HG03460 (cell line): ENCODE results near the gene ADAM22.
A peak's percentile ranks its signal among the peaks of the same experiment; 100 is the strongest.
"Not testable (repeated sequence)": the region's sequence is repeated elsewhere in the genome, so short reads cannot be mapped to it uniquely, and the experiment has no call there.

Source experiments
- ATAC-seq: cut with Tn5 transposase; IDR thresholded peaks from one replicate; pipeline ENCODE4 v1.9.1; 2021; ENCODE audit not compliant: unreplicated experiment

The ADAM22 gene, protein sequence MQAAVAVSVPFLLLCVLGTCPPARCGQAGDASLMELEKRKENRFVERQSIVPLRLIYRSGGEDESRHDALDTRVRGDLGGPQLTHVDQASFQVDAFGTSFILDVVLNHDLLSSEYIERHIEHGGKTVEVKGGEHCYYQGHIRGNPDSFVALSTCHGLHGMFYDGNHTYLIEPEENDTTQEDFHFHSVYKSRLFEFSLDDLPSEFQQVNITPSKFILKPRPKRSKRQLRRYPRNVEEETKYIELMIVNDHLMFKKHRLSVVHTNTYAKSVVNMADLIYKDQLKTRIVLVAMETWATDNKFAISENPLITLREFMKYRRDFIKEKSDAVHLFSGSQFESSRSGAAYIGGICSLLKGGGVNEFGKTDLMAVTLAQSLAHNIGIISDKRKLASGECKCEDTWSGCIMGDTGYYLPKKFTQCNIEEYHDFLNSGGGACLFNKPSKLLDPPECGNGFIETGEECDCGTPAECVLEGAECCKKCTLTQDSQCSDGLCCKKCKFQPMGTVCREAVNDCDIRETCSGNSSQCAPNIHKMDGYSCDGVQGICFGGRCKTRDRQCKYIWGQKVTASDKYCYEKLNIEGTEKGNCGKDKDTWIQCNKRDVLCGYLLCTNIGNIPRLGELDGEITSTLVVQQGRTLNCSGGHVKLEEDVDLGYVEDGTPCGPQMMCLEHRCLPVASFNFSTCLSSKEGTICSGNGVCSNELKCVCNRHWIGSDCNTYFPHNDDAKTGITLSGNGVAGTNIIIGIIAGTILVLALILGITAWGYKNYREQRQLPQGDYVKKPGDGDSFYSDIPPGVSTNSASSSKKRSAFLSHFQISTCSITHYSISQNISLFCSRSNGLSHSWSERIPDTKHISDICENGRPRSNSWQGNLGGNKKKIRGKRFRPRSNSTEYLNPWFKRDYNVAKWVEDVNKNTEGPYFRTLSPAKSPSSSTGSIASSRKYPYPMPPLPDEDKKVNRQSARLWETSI

GRCh38 chr7:87933953-87934698 is at the start of gene ADAM22:
Gene ADAM22, plus strand, starts transcription at chr7:87934251. Its CDS starts 215 bp downstream, at chr7:87934466.
- peak; percentile 96 for ATAC-seq

GRCh38 chr7:87885018-87885417 is 49.0 kb upstream of the ADAM22 start:
- no peak for ATAC-seq

DNA sequence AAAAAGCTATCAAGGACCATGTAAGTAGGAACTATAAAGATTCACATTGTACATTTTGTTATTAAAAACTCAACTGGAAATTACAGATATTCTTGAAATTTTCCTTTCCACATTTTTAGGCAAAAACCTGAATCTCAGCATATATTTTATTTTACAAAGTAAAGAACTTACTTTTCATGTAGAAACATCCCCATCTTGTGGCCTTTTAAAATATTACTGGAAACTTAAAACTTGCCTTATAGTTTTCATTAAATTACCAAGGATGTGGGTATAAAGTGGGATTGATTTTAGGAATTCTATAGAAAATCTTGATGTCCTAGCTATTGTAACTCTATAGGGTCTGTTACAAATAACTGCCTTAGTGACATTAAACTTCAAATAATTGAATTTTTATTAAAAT is 47.2 kb upstream of the ADAM22 start:
- ATAC-seq, result no peak

GRCh38 chr7:87895363-87895762 is 38.7 kb upstream of the ADAM22 start:
- ATAC-seq, result no peak

DNA sequence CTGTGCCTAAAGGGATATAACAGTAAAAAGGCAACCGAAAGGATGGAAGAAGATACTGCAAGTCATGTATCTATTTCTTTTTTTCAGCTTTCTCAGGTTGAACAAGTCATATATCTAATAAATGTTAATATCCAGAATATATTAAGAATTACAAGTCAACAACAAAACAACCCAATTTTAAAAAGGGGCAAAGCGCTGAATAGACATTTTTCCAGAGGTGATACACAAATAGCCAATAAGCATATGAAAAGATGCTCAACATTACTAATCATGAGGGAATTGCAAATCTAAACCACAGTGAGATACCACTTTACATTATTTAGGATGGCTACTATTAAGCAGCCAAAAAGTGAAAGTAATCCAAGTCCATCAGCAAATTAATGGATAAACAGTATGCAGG is 34.8 kb upstream of the ADAM22 start:
- ATAC-seq, result no peak

DNA sequence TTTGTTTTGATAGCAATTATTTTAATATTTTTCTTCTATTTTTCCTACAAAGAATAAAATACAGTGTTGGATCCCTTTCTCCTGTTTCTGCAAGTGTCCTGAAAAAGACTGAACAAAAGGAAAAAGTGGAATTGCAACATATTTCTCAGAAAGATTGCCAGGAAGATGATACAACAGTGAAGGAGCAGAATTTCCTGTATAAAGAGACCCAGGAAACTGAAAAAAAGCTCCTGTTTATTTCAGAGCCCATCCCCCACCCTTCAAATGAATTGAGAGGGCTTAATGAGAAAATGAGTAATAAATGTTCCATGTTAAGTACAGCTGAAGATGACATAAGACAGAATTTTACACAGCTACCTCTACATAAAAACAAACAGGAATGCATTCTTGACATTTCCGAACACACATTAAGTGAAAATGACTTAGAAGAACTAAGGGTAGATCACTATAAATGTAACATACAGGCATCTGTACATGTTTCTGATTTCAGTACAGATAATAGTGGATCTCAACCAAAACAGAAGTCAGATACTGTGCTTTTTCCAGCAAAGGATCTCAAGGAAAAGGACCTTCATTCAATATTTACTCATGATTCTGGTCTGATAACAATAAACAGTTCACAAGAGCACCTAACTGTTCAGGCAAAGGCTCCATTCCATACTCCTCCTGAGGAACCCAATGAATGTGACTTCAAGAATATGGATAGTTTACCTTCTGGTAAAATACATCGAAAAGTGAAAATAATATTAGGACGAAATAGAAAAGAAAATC is 26.7 kb upstream of the ADAM22 start:
- ATAC-seq, result not testable (repeated sequence)

DNA sequence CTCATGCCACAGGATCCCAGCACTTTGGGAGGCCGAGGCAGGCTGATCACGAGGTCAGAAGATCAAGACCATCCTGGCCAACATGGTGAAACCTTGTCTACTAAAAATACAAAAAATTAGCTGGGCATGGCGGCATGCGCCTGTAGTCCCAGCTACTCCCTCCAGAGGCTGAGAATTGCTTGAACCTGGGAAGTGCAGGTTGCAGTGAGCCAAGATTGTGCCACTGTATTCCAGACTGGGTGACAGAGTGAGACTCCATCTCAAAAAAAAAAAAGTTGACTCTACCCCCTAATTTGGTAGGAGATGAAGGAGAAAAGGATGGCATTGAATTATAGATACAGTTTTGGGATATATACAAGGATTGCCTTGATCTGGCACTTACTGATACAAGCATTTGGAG is 25.2 kb upstream of the ADAM22 start:
- not testable (repeated sequence) for ATAC-seq

GRCh38 chr7:87912121-87912520 is 21.9 kb upstream of the ADAM22 start:
- no peak for ATAC-seq

DNA sequence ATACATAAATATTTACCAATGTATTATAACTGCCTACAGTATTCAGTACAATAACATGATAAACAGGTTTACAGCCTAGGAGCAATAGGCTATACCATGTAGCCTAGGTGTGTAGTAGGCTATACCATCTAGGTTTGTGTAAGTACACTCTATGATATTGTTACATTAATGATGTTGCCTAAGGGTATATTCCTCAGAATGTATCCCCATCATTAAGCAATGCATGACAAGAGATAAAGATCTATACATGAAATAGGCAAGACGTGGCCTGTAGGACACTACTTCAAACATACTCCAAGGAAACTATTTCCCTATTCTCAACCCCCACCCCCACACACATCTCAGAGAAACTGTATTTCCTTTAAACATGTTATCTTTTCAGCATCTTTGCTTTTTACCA is 15.3 kb upstream of the ADAM22 start:
- ATAC-seq, result no peak

- no peak for ATAC-seq
These were observed 14.2 kb upstream of the ADAM22 start for GRCh38 chr7:87919875-87920274.

GRCh38 chr7:87920578-87920977 is 13.5 kb upstream of the ADAM22 start:
- no peak for ATAC-seq

- ATAC-seq, result not testable (repeated sequence)
These were observed 11.2 kb upstream of the ADAM22 start for GRCh38 chr7:87922759-87923395.

DNA sequence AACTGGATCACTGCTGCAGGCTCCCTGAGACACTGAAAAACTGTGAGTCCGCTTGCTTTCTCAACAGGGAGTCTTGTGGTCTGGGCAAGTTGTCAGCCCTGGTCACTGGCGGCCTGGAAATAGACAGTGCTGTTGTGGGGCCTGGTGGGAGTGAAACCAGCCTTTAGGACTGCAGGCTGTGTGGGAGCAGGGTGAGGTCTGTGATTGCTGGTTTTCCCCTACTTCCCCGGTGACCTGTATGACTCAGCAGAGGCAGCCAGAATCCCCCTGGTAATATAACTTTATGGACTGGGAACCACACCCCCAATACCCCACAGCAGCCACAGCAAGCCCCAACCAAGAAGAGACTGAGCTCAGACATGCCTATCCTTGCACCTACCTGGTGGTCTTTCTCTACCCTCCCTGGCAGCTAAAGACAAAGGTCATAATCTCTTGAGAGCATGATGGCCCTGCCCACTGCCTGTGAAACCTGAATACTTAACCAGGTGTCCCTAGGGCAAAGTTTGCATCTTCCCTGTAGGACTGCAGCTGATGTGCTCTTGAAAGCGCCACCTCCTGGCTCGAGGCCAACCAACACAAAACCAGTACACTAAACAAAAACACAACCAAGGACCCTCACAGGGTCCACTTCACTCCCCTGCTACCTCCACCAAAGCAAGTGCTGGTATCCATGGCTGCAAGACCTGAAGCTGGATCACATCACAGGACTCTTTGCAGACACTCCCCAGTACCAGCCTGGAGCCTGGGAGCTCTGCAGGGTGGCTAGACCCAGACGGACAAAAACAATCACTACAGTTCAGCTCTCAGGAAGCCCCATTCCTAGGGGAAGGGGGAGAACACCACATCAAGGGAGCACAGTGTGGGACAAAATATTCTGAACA is 7.2 kb upstream of the ADAM22 start:
- peak; percentile 97 for ATAC-seq

- peak; percentile 19 for ATAC-seq
These were observed 472 bp upstream of the ADAM22 start for GRCh38 chr7:87933605-87933952.

GRCh38 chr7:87934699-87935383 is 790 bp downstream of the ADAM22 start:
- ATAC-seq, result no peak

GRCh38 chr7:87935384-87935706 is 1.3 kb downstream of the ADAM22 start:
- ATAC-seq, result no peak

GRCh38 chr7:87941138-87941537 is 7.1 kb downstream of the ADAM22 start:
- no peak for ATAC-seq

- ATAC-seq, result no peak
These were observed 10.5 kb downstream of the ADAM22 start for GRCh38 chr7:87944547-87944946.

- ATAC-seq, result not testable (repeated sequence)
These were observed 11.9 kb downstream of the ADAM22 start for GRCh38 chr7:87945926-87946325.
